Stimulated activated naive CD4-positive, alpha-beta T cell (primary cell): Measurements from ENCODE around the gene CD52.
"Not testable (repeated sequence)": the region's sequence is repeated elsewhere in the genome, so short reads cannot be mapped to it uniquely, and the experiment has no call there.

Experiments
- DNase-seq, 6 experiments: peaks; one replicate each; lab custom pipeline; 2025; lab: John Stamatoyannopoulos, UW

The CD52 gene

DNA sequence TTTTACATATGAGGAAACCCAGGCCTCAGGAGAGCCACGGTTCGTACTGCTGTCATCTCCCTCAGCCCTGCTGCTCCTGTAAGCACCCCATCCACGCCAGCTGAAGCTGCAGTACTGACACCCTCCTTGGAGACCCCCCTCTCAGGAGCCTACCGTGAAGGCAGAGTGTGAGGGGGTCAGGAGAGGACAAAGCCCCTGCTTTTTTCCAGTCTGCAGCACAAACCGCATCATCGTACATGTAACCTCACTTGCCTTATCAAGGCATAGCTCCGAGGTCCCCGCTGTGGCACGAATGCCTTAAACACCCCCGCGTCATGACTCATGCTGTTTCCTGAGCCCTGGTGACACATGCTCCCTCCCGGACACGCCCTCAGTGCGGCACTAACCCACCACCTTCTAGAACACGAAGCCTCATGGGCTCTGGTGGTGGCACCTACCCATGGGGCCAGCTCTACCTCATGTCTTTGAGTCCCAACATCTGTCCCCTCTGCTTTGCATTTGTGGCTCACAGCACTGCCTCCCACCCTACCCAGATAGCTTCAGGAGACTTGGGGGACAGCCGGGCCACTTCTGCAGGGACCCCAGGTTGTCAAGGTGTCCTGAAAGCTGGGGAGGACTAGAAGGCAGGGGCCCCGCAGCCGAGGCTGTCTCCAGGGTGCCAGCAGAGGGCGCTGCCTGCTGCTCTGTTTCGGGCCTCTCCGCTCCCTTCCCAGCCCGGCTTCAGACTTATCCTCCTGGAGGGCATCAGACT is 33.0 kb upstream of the CD52 start:
- DNase-seq = peak; percentile 78 to 87 (median 84)

DNA sequence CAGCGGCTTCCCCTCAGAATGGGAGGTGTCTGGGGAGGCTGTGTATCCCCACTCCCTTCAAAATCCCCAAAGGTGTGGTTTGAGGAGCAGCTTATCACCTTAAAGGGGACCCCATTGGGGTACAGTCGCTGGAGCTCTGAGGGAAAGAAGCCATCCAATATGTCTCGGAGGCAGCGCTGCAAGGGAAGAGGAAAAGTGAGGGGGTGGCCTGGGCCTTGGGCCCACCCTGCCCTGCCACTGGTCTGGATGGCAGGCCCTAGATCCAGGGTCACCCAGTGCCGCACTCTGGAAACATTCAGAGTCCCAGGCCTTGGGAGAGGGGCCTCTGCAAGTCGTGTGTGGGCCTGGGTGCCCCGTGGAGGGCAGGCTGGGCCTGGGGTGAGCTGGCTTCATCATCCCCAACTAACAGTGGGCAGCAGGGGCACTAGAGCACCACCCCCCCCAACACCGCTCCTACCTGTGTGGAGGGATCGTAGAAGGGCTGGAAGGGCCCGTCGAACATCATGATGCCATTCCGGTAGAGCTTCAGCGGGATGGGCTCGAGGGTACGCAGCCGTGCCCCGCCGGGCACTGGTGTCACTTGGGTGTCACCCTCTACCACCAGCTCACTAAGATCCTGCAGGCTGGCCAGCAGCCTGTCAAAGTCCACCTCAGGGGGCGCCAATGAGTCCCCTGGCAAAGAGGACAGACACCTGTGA is 32.2 kb upstream of the CD52 start:
- peak in 3 of 6 experiments; percentile 13 to 35 (median 17) for DNase-seq

DNA sequence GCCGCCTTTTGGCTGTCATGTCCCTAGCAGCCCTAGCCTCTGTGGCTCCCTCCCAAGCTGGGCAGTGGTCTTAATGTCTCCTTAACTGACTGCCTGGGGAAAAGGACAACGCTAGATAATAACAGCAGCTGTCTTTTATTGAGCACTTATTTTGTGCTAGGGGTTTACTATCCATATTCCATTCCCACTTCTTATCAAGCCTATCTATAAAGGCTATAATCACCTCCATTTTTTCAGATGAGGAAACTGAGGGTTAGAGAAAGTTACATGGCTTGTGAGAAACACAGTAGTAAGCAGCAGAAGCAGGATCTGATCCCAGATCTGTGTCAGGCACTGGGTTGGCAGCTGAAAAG is 31.7 kb upstream of the CD52 start:
- DNase-seq = no peak

DNA sequence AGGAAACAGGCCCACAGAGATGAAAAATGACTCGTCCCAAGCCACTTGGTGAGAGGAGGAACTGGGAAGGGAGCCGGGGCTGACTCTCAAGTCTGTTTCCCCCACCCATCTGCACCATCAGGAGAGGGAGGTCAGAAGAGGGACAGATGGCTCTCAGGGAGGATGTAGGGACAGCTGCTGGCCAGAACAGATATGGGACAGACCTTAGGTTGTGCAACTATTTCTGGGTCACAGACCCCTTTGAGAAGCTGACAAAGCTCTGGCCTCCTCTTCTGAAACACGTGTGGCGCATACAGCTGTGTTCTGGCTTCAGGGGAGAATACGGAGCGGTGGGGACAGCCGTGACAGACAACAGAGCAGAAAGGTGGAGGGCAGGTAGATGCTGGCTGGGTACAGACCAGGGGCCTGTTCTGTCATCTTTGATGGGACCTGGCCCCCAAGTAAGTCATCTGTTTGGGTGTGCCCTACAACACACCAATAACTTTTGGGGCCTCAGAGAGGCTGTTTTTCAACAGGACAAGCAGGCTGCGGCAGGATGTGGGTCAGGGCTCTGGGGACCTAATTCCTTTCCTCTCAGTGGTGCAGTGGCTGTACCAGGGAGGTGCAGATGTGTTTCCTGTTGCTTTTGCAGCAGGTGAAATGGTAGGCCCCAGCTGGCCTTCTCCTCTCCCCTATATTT is 30.6 kb upstream of the CD52 start:
- DNase-seq = peak; percentile 28 to 81 (median 66)

DNA sequence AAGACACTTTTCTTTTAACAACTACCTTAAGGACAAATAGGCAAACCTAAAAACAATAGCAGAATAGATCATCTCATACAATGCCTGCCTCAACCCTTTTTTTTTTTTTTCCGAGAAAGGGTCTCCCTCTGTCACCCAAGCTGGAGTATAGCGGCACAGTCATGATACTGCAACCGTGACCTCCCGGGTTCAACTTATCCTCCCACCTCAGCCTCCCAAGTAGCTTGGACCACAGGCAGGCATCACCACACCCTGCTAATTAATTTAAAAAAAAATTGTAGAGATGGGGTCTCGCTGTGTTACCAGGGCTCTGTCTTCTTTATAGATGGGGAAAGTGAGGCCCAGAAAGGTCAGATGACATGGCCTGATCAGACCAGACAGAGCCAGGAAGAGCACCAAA is 29.9 kb upstream of the CD52 start:
- DNase-seq = no peak

DNA sequence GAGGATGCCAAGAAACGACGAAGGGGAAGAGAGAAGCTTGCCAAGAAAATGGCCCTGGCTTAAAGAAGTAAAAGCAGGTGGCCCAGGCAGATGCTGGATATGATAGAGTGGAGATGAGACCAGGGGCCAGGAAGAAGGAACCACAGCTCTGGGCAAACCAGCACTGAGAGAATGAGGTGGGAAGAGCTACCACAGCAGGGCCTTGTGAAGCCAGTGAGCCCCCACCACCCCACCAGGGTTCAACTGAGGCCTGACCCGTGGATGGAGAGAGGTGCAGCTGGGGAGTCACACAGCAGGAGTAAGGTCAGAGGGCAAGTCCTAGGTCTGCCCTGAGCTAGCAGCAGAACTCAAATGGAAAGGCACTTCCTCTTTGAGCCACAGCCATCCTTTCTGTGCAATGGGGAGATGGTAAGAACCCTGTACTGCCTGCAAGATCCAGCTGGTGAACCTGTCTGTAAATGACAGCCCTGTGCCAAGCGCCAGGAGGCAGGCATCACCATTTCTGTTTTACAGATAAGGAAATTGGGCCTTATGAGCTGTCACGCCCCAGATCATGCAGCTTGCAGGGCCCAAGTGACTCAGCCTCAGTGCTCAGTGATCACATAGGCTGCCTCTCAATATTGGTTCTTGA is 29.3 kb upstream of the CD52 start:
- peak in 3 of 6 experiments; percentile 23 to 39 (median 29) for DNase-seq

DNA sequence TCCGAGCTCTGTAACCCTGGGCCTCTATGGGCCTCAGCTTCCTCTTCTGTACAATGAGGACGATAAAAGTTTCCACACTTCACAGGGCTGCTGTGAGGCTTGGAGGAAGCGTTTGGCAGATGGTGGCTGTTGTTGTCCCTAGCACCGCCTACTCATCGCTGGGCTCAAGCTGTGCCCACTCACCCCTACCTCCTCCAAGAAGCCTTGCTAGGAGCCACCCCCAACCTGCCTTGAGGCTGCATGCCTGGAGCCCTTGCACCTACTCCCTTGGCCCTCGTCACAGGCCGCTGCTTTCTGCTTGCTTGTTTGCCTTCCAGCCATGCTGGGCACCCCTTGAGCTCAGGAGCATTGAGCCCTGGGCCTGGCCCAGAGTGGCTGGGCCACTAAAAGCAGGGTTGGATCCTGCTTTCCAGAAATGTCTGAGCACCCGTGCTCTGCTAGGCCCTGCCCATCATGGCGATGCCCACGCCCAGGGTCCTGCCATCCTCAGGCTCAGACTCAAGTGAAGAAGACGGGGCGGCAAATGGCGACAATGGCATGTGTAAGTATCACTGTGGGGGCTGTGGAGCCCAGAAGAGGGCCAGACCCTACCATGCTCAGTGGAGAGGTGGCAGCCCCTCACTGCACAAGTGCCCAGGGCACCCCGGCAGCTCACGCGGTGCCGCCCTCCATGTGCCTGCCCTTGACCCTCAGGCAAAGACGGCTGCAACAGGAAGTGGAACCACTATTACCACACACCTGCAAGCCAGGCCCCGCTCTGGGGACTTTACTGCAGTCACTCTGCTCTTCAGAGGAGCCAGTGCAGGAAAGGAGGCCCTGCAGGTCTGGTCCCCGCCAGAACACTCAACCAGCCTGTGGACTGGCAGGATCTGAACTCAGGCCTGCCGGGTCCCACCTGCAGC is 28.3 kb upstream of the CD52 start:
- peak in 4 of 6 experiments; percentile 15 to 34 (median 24) for DNase-seq

DNA sequence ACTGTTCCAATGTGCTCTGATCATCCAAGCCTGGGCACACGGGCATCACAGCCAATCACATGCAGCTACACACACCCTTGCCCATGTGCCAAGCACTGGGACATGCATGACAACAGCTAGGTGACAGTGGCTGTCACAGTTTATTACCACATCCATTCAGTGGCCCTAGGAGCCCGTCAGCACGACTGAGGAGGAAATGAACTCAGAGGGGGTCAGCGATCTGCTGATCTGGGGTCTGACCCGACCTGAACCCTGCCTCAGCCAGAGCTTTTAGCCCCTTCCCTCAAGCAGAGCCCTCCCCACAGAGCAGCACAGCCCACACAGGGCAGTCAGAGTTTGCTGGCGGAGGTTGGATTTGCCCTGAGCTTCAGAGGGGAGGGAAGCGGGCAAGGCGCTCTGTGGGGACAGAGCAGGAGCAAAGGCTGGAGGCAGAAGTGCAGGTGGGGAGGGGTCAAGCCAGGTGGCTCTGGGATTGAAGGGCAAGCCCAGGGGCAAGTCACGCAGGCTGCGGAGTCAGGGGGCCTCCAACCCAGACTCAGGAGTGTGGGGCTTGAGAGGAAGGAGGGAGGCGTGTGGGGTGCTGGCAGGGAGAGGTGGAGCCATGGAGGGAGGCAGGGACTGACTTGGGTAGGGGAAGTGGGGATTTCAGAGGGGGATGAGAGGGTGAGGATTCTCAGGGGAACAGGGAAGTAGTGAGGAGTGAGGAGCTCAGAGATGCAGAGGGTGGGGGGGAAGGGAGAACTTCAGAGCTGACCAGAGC is 27.5 kb upstream of the CD52 start:
- peak in 1 of 6 experiments; percentile 20 for DNase-seq

DNA sequence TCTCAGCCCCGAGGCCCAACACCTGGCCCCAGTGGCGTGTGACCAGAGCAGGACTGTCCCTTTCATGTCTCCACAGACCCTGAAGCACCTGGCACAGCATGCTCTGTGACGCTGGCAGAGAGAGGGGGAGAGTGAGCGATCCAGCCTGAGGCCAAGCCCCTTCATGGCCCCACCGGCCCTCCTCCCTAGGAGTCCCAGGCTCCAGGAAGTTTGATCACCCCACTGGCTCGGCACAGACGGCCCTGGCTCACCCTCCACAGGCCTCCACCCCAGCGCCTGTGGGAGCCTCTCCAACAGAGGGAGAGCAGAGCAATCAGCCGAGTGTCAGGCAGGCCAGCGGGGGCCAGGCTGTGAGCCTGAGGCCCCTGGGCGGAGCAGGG is 26.9 kb upstream of the CD52 start:
- DNase-seq = no peak

DNA sequence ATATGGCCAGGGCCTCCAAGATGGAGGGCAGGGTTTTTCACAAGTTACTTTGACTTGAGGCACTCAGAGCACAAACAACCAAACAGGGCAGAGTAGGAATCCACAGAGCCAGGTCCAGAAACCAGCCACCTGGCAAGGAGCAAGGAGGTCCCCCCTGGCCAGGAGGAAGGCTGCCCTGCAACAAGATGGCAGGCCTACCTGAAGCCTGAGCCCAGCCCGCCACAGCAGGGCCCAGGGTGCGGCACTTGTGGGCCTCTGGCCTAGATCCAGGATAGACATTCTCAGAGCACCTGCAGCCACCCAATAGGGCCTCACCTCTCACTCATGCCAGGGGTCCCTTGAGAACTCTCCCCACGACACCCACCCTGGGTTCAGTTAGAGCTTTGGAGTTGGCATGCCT is 26.3 kb upstream of the CD52 start:
- DNase-seq = no peak

DNA sequence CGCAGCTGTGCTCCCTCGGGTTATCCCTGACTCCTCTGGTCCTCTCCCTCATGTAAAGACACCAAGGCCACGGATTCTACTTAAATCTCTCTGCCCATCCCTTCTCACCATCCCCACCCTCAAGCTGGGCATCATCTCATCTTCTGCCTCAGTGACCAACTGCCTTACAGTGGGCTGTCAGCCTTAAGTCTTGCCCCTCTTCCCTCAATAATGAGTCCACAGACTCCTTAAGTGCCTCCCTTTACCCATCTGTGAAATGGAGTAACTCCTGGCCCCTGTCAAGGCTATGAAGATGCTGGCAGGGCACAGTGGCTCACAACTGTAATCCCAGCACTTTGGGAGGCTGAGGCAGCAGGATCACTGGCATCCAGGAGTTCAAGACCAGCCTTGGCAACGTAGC is 25.8 kb upstream of the CD52 start:
- DNase-seq = no peak

DNA sequence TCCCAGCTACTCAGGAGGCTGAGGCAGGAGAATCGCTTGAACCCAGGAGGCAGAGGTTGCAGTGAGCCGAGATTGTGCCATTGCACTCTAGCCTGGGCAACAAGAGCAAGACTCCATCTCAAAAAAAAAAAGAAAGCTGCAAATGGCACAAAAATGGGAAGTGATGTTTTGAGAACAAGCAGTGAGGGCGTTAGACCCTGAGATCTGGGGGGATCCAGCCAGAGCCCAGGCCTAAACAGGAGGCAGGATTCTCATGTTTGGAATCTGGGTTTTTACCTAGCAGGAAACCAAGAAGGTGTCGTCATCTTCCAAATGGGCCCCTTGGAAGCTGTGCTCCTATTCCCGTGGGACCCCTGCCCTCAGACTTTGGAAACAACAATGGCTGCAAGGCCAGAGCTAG is 25.0 kb upstream of the CD52 start:
- not testable (repeated sequence) for DNase-seq

DNA sequence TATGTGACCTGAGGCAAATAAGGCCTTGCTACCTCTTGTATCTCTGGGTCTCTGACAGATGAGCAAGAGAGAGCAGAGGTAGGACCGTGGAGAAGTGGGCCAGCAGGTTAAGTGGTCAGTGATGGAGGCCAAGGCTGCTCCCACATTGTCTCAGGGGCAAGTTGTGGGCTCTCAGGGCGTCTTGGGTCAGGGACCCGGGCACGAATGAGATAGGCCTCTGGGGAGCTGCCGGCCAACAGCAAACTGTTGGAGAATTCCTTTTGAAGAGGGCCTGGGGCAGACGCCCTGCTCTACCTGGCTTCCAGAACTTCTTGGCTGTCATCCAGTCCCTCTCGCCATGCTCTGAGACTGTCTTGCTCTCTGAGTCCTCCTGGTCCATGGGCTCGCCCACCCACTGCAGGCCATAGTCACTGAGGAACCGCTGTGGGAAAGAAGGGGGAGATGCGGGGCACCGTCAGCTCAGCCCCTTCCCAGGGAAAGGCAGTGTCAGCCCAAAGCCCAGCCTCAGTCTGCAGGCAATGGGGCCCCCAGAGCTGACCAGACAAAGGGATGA is 23.8 kb upstream of the CD52 start:
- no peak for DNase-seq

DNA sequence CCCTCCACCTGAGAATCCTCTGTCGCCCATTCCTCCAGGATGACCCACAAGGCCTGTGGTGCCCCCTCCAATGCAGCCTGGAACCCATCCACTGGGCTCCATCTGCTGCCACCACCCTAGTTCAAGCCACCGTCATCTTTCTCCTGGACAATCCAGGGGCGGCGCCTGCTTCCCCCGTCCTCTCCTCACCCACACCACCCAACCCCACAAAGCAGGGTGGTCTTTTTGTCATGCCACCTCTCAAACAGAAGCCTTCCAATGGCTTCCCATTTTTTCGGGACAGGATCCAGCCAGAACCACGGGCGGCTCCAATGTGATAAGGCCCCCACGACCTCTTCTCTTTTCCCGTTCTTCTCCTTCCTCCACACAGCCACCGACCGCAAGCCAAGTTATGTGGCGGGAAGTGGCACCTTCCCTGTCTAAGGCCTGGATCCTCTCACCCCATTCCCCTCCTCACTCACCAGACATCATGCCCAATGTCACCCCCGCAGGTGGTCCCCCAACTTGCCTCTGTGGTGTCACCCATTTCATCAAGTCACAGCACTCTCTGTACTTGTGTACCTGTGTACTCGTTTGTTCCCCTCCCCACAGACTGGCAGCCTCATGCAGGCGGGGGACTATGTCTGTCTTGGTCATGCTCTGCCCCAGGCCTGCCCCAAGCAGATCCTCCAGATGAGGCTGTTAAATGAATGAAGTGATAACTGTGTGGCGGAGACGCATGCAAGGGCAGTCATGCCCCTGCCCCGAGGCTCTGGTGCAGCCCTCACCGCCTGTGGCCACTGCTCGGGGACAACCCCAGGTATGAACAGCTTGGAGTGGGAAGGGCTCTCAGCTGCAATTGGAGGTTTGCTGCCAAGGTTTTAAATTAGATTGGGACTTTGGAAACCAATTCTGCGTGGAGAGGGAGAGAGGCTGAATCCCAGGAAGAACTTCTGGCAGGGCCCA is 22.3 kb upstream of the CD52 start:
- no peak for DNase-seq

DNA sequence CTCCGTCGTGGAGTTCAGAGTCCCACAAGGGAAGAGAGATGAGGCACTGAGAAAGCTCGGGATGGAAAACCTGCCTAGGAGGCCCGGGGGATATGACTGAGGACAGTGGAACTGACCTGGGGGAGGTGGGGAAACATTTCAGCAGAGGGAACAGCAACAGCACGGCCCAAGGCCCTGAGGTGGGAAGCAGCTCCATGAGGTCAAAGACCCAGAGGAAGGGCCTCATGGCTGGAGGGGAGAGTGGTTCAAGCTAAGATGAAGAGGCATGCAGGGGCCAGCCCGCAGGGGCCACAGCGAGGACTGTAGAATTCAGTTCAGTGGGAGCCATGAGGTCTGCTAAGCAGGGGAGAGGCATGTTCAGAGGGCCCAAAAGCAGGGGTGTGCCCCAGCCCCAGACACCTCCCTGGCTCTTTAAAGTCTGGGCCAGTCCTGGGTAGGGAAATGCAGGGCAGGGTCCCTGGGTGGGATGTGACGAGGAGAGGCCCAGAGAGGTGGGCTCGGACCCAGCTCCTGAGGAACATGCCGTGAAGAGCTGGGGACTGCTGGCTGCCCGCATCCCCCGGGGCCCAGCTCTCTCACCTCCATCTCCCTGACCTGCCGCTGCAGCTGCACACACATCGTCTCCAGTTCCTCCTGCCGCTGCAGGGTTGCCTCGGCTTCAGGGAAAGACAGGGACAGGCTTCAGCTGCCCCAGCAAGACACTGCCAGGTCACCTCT is 21.3 kb upstream of the CD52 start:
- DNase-seq = no peak

DNA sequence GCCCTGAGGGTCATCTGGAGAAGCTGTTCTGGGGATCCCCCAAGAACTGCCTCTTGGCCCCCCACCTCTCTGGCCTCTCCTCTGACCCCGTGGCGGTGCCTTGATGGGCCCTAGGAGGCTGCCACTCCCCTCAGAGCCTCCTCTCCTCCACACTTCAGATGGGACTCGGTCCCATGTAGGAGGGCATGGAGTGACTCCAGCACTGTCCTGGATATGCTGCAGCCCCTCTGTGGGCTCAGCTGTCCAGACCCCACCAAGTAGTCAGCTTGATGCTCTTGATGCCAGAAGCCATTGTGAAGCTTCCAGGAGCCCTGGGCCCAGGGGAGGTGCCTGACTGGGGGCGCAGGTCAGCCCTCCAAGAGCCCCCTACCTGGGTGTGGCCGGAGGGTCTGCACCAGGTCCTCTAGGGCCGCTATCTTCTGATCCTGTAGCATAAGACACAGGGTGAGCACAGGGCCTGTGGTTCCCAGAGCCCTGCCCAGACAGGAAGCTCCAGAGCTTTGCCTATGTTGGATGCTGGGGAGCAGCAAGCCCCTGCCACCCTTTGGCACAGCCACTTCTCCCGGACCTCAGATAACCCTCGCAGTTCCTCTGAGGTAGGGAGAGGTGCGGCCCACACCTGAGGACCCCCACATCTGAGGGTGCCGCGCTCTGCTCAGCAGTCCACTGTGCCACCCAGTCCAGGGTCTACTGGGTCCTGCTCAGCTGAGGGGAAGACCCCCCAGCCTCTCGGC is 20.5 kb upstream of the CD52 start:
- no peak for DNase-seq

DNA sequence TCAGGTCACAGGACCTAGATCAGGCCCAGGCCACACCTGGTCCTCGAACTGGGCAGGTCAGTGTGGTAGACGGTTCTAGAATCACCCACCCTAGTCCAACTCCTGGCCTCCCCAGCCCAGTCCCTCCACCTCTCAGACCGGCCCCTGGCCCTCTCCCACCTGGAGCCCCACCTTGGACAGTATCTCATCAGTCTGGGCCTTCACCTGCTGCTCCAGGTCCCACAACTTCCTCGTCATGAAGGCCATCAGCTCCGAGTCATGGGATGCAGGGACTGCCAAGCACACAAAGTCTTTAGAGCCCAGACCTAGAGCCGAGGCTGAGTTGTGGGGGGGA is 20.0 kb upstream of the CD52 start:
- DNase-seq = no peak

DNA sequence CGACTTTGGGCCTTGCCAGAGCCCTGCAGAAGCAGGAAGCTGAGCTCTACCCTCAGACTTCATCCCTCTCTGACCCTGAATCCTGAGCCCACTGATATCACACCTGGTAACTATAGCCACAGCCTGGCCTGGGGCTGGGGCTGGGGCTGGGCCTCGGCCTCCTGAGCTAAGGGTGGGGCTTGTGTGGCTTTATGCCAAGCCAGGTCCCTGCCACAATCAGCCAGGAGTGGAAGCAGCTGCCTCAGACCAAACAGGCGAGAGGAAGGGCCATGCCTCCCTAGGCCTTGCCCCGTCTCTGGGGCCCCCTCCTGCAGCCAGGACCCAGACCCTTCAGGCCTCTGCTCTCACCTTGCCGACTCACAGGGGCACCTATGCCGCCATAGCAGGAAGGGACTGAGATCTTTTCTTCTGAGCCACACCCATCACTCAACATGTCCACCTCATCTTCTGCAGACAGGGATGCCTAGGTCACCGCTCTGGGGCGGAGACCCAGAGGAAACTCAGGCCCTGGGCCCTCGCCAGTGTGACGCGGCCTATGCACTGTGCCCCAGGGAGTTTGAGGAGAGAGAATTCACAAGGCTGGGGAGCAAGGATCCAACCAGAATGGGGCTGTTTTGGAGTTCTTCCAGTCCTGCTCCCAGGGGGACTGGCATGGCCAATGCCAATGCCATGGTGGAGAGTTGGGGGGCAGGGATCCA is 17.0 kb upstream of the CD52 start:
- DNase-seq = no peak
